ENCODE measurements around the gene NLRP6. TPM values are rescaled to one million over a fixed set of nuclear protein-coding genes. Genes with fewer than 3 reads are reported as not detected.

The NLRP6 gene
- total RNA-seq, 2 experiments from 2014 or later, result 0.25 to 0.65 TPM

DNA sequence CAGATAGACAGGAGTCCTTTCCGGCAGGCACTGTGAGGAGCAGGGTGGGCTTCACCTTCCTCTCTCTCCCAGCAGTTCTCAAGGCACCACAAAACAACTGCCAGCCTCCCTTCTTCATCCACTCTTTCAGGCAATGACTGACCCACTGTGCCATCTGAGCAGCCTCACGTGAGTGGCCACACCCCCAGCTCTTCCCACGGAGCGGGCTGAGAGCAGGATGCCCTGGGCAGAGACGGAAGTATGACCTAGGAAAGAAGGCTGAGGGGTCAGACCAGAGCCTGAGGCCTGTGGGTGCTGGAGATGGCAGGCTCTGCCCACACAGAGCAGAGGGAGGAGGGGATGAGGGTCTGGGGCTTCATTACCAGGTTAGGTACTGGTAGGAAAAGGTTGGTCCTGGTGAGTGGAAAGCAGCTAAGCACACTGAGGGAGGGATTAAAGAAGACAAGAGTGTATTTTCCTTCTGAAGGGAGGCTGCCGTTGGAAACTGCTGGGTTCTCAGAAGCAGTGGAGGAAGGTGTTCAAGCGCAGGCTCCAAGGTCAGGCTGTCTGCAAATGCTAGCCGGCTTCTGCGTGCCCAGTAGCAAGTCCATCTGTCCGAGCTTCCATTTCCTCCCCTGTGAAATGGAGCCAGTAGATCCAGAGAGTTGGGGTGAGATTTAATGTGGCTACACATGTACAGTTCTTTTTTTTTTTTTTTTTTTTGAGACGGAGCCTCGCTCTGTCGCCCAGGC is 4.6 kb downstream of the NLRP6 start:
- no TSS peak for BruUV-seq (replicated peaks)
- POLR2A ChIA-PET, result interaction anchor here (0.7 kb wide), 2 partner anchors 16 to 58 kb away, joined by 3 to 4 read pairs; no protein-coding TSS in a partner anchor

DNA sequence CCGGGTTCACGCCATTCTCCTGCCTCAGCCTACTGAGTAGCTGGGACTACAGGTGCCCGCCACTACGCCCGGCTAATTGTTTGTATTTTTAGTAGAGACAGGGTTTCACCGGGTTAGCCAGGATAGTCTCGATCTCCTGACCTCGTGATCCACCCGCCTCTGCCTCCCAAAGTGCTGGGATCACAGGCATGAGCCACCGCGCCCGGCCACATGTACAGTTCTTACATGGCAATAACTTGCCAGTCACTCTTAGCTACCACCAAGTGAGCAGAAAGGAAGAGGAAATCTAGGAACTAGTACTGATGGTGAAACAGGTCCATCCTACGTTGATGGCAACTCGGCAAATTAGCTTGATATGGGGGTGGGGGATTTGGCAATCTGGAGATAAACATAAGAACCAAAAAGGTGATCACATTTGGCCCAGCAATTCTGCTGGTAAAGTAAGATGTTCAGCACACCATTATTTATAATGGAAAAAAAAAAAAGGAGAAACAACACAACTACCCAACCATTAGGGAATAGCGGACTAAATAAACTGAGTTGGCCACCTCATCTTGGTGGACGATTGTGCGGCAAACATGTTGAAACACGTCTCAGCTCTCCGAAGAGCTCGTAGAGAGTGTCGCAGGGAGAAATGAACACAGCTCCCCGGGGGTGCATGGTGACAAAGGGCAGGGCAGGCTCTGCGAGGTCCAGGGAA is 5.3 kb downstream of the NLRP6 start:
- intact Hi-C loops (cut with micrococcal nuclease; ENCODE audit: unreplicated experiment), result no loop called here
- POLR2A ChIA-PET, result interaction anchor here (0.7 kb wide), 2 partner anchors 15 to 59 kb away, joined by 3 to 4 read pairs; no protein-coding TSS in a partner anchor
- no peaks in the 10 kb centered on the region for H3K9me2 ChIP-seq (ENCODE audit: insufficient read depth, low read length)

More for the DNA sequence above, 4.6 kb downstream of the NLRP6 start:
- intact Hi-C loops (cut with micrococcal nuclease; ENCODE audit: unreplicated experiment), result no loop called here
- Histone ChIP-seq H3K4me3 (ENCODE audit: low read depth, low read length, poor library complexity, severe bottlenecking) (no peak overlapping the region), H4K20me1 (ENCODE audit: insufficient read depth, low read length) (no peaks in the 10 kb centered on the region), H3K36me3 (ENCODE audit: insufficient read depth, low read length) (no peaks in the 10 kb centered on the region), H2AFZ (ENCODE audit: low read length) (no peak overlapping the region), H3K4me1 (ENCODE audit: insufficient read depth, low read length, poor library complexity, severe bottlenecking) (no peaks in the 10 kb centered on the region), H3K27ac (ENCODE audit: low read depth, low read length, poor library complexity, severe bottlenecking) (no peak overlapping the region), H3K9me3 (ENCODE audit: low read length) (no peaks in the 10 kb centered on the region), H3K4me2 (ENCODE audit: low read length) (no peak overlapping the region), H3K79me2 (ENCODE audit: insufficient read depth, low read depth, low read length) (no peaks in the 10 kb centered on the region), H3K9me2 (ENCODE audit: insufficient read depth, low read length) (no peaks in the 10 kb centered on the region)
- no peak for TF ChIP-seq EZH2phosphoT487 (IDR thresholded peaks at IDR 0.05; ENCODE audit: borderline replicate concordance, low read depth, low read length)
- TF ChIP-seq, protein P1, sequence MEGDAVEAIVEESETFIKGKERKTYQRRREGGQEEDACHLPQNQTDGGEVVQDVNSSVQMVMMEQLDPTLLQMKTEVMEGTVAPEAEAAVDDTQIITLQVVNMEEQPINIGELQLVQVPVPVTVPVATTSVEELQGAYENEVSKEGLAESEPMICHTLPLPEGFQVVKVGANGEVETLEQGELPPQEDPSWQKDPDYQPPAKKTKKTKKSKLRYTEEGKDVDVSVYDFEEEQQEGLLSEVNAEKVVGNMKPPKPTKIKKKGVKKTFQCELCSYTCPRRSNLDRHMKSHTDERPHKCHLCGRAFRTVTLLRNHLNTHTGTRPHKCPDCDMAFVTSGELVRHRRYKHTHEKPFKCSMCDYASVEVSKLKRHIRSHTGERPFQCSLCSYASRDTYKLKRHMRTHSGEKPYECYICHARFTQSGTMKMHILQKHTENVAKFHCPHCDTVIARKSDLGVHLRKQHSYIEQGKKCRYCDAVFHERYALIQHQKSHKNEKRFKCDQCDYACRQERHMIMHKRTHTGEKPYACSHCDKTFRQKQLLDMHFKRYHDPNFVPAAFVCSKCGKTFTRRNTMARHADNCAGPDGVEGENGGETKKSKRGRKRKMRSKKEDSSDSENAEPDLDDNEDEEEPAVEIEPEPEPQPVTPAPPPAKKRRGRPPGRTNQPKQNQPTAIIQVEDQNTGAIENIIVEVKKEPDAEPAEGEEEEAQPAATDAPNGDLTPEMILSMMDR (conservative IDR thresholded peaks at IDR 0.05; ENCODE audit: low read length), result no peak
- CTCF ChIA-PET (ENCODE audit: unreplicated experiment), result no interaction called here
- DNase-seq (ENCODE audit: low spot score), result no peak

More for the DNA sequence above, 5.3 kb downstream of the NLRP6 start:
- no TSS peak for BruUV-seq (replicated peaks)
- H3K27ac ChIP-seq (ENCODE audit: low read depth, low read length, poor library complexity, severe bottlenecking), result no peak overlapping the region
- H2AFZ ChIP-seq (ENCODE audit: low read length), result no peak overlapping the region
- no peaks in the 10 kb centered on the region for H4K20me1 ChIP-seq (ENCODE audit: insufficient read depth, low read length)
- H3K9me3 ChIP-seq (ENCODE audit: low read length), result no peaks in the 10 kb centered on the region
- H3K4me3 ChIP-seq (ENCODE audit: low read depth, low read length, poor library complexity, severe bottlenecking), result no peak overlapping the region
- no peak for TF ChIP-seq EZH2phosphoT487 (IDR thresholded peaks at IDR 0.05; ENCODE audit: borderline replicate concordance, low read depth, low read length)
- TF ChIP-seq, protein P1 (conservative IDR thresholded peaks at IDR 0.05; ENCODE audit: low read length), result no peak
- H3K4me1 ChIP-seq (ENCODE audit: insufficient read depth, low read length, poor library complexity, severe bottlenecking), result no peaks in the 10 kb centered on the region
- H3K36me3 ChIP-seq (ENCODE audit: insufficient read depth, low read length), result no peaks in the 10 kb centered on the region
- H3K4me2 ChIP-seq (ENCODE audit: low read length), result no peak overlapping the region
- no peak for DNase-seq (ENCODE audit: low spot score)
- CTCF ChIA-PET (ENCODE audit: unreplicated experiment), result no interaction called here
- H3K79me2 ChIP-seq (ENCODE audit: insufficient read depth, low read depth, low read length), result no peaks in the 10 kb centered on the region

All from OCI-LY7 (cell line).